ENCODE data around the gene SHISA4.
"Not testable (repeated sequence)": the region's sequence is repeated elsewhere in the genome, so short reads cannot be mapped to it uniquely, and the experiment has no call there.

SHISA4 gene

GRCh38 chr1:201888282-201889089 is at the start of gene SHISA4:
SHISA4 (plus strand) TSS chr1:201888898; CDS start chr1:201888995, 97 bp downstream.
- in situ Hi-C loops (cut with HindIII; ENCODE audit: low sequenced_read_pairs), result no loop called here
- TF ChIP-seq CTCF (IDR thresholded peaks at IDR 0.05; ENCODE audit: low read depth, low read length), result no peak
- H3K4me3 ChIP-seq (ENCODE audit: low read depth, low read length), result peak within 1 kb of the TSS; percentile 60
- DNase-seq (ENCODE audit: low read depth, low spot score), result peak; percentile 54

GRCh38 chr1:201839089-201839488 is 49.6 kb upstream of the SHISA4 start:
- in situ Hi-C loops (cut with HindIII; ENCODE audit: low sequenced_read_pairs); H3K4me3 ChIP-seq (ENCODE audit: low read depth, low read length); DNase-seq (ENCODE audit: low read depth, low spot score): not testable (repeated sequence)

- in situ Hi-C loops (cut with HindIII; ENCODE audit: low sequenced_read_pairs), result no loop called here
- H3K4me3 ChIP-seq (ENCODE audit: low read depth, low read length), result no peak overlapping the region
- no peak for TF ChIP-seq CTCF (IDR thresholded peaks at IDR 0.05; ENCODE audit: low read depth, low read length)
- no peak for DNase-seq (ENCODE audit: low read depth, low spot score)
Observed at GRCh38 chr1:201840055-201840454, 48.6 kb upstream of the SHISA4 start.

- no peak overlapping the region for H3K4me3 ChIP-seq (ENCODE audit: low read depth, low read length)
- in situ Hi-C loops (cut with HindIII; ENCODE audit: low sequenced_read_pairs), result no loop called here
- no peak for TF ChIP-seq CTCF (IDR thresholded peaks at IDR 0.05; ENCODE audit: low read depth, low read length)
- no peak for DNase-seq (ENCODE audit: low read depth, low spot score)
Observed at GRCh38 chr1:201840490-201840889, 48.2 kb upstream of the SHISA4 start.

GRCh38 chr1:201841265-201841912 is 47.3 kb upstream of the SHISA4 start:
- no peak for TF ChIP-seq CTCF (IDR thresholded peaks at IDR 0.05; ENCODE audit: low read depth, low read length)
- H3K4me3 ChIP-seq (ENCODE audit: low read depth, low read length), result no peak overlapping the region
- no peak for DNase-seq (ENCODE audit: low read depth, low spot score)
- in situ Hi-C loops (cut with HindIII; ENCODE audit: low sequenced_read_pairs), result no loop called here

GRCh38 chr1:201842472-201843027 is 46.1 kb upstream of the SHISA4 start:
- in situ Hi-C loops (cut with HindIII; ENCODE audit: low sequenced_read_pairs), result no loop called here

More at GRCh38 chr1:201842472-201843027, 46.1 kb upstream of the SHISA4 start:
- no peak for DNase-seq (ENCODE audit: low read depth, low spot score)
- H3K4me3 ChIP-seq (ENCODE audit: low read depth, low read length), result no peak overlapping the region
- TF ChIP-seq CTCF (IDR thresholded peaks at IDR 0.05; ENCODE audit: low read depth, low read length), result no peak

All from astrocyte of the spinal cord (primary cell).